Loucy (cell line): ENCODE data around the gene PPFIBP1.
"Not testable (repeated sequence)": the region's sequence is repeated elsewhere in the genome, so short reads cannot be mapped to it uniquely, and the experiment has no call there.

Experiments used
- H2AFZ ChIP-seq: fragments of 200-600 bp; sonication (generic); 2 replicates; pipeline ENCODE4 v1.6.0; 2016; ENCODE audit warnings: antibody characterized with exemption, mild to moderate bottlenecking, low read length, moderate library complexity
- H3F3A ChIP-seq: fragments of 200-600 bp; 2 replicates; pipeline ENCODE4 v1.6.0; 2016; ENCODE audit warnings: antibody characterized with exemption, low read depth, mild to moderate bottlenecking
- H3K27me3 ChIP-seq: fragments of 200-600 bp; sonication (generic); 2 replicates; pipeline ENCODE4 v1.6.1; 2014; ENCODE audit warnings: low read length, mild to moderate bottlenecking; ENCODE audit not compliant: insufficient read depth, poor library complexity, severe bottlenecking
- H3K36me3 ChIP-seq: fragments of 200-600 bp; sonication (generic); 2 replicates; pipeline ENCODE4 v1.6.1; 2016; ENCODE audit warnings: low read length; ENCODE audit not compliant: insufficient read depth
- H3K4me1 ChIP-seq: fragments of 200-600 bp; sonication (generic); 2 replicates; pipeline ENCODE4 v1.5.1; 2014; ENCODE audit warnings: low read length, mild to moderate bottlenecking; ENCODE audit not compliant: insufficient read depth, poor library complexity, severe bottlenecking
- H3K4me2 ChIP-seq: fragments of 200-600 bp; sonication (generic); 2 replicates; pipeline ENCODE4 v1.6.0; 2014; ENCODE audit warnings: antibody characterized with exemption, low read length, low read depth, mild to moderate bottlenecking; ENCODE audit not compliant: poor library complexity, severe bottlenecking
- H3K4me3 ChIP-seq: fragments of 200-600 bp; sonication (generic); 2 replicates; pipeline ENCODE4 v1.5.1; 2014; ENCODE audit warnings: low read length, mild to moderate bottlenecking, mixed read lengths; ENCODE audit not compliant: poor library complexity, severe bottlenecking
- H3K79me2 ChIP-seq: fragments of 200-600 bp; sonication (generic); 2 replicates; pipeline ENCODE4 v1.6.1; 2014; ENCODE audit warnings: low read length; ENCODE audit not compliant: insufficient read depth
- H3K9ac ChIP-seq: fragments of 200-600 bp; sonication (generic); 2 replicates; pipeline ENCODE4 v1.6.0; 2014; ENCODE audit warnings: mild to moderate bottlenecking, low read depth, low read length, moderate library complexity; ENCODE audit not compliant: poor library complexity, severe bottlenecking
- H3K9me2 ChIP-seq: fragments of 200-600 bp; sonication (generic); replicated peaks from 2 replicates; pipeline ENCODE4 v1.6.1; 2016; ENCODE audit warnings: low read depth, low read length, mixed read lengths
- H3K9me3 ChIP-seq: fragments of 200-600 bp; sonication (generic); 2 replicates; pipeline ENCODE4 v1.6.1; 2014; ENCODE audit warnings: mild to moderate bottlenecking, antibody characterized with exemption, low read length, low read depth; ENCODE audit not compliant: insufficient read depth
- H4K20me1 ChIP-seq: fragments of 200-600 bp; sonication (generic); 2 replicates; pipeline ENCODE4 v1.6.0; 2014; ENCODE audit warnings: antibody characterized with exemption, low read length, mild to moderate bottlenecking; ENCODE audit not compliant: insufficient read depth, poor library complexity, severe bottlenecking
- CTCF ChIP-seq: fragments of 200-600 bp; sonication (generic); conservative IDR thresholded peaks from 2 replicates; pipeline ENCODE4 v1.5.1; 2014; ENCODE audit warnings: mild to moderate bottlenecking, antibody characterized with exemption, low read length
- EZH2phosphoT487 ChIP-seq: fragments of 200-600 bp; IDR thresholded peaks from 2 replicates; pipeline ENCODE4 v1.6.1; 2018; ENCODE audit warnings: antibody characterized with exemption, mild to moderate bottlenecking, moderate library complexity, borderline replicate concordance

The PPFIBP1 gene

DNA sequence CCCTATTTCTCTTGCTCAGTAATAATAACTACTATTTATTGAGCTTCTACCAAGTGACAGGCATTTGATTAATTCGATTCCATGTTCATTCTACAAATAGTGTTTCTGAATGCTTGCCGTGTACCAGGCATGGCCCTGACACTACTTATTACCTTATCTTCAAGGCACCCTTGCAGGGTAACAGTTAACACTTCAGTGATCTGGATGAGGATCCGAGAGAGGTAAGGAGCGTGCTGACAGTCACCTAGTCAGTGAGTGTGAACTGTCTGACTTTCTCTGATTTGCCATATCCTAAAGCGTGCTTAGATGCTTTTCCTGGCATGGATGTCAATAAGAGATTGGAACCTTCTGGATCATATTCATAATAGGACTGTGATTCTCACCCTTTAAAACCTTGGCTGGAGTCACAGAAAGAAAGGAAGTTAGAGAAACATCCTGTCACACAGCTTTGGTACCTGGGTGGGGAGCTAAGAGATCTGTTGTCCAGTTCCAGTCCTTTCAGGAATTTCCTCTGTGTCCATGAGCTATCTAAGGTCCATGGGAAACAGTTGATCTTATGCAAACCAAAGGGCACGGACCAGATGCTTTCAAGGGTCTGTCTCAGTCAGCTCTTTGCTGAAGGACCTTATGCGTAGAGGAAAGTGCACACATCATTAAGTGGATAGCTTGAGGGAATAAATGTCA is 54.8 kb downstream of the PPFIBP1 start:
- no peaks in the 10 kb centered on the region for H3K9me2 ChIP-seq
- H3K4me2 ChIP-seq = no peak overlapping the region
- no peak for TF ChIP-seq EZH2phosphoT487
- TF ChIP-seq CTCF = no peak
- H4K20me1 ChIP-seq = no peaks in the 10 kb centered on the region
- peaks cover 21% of the 10 kb centered on the region for H3K4me1 ChIP-seq
- no peaks in the 10 kb centered on the region for H3K27me3 ChIP-seq
- H3K36me3 ChIP-seq = no peaks in the 10 kb centered on the region
- H3F3A ChIP-seq = no peaks in the 10 kb centered on the region
- H3K9ac ChIP-seq = no peak overlapping the region
- H3K9me3 ChIP-seq = no peaks in the 10 kb centered on the region
- H3K4me3 ChIP-seq = no peak overlapping the region
- no peaks in the 10 kb centered on the region for H3K79me2 ChIP-seq
- no peak overlapping the region for H2AFZ ChIP-seq

DNA sequence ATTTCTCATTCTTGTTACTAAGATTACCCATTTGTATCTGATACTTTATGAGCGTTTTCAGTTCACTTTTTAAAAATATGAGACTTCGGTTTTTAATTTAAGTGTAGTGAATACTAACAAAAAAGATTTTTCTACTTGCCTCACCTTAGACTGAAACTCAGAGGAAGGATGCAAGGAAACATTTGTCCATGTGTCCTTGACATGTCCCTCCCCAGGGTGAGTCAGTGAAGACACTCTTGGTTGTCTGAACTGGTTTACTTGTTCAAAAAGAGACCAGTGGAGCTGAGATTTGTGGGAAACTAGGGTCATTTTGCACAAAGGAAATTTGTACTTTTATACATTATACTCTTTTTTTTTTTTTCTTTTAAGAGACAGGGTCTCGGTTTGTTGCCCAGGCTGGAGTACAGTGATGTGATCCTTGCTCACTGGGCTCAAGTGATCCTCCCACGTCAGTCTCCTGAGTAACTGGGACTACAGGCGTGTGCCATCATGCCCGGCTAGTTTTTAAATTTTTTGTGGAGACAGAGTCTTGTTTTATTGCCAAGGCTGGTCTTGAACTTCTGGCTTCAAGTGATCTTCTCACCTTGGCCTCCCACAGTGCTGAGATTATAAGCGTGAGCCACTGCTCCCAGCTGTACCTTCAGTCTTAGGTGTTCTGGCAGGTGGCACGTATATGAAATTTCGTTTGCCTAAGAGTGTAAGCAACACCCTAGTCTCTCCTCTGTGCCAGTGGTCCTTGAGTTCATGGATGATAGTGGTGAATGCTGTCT is 56.7 kb downstream of the PPFIBP1 start:
- Histone ChIP-seq H3K9me3 (no peaks in the 10 kb centered on the region), H3K9ac (no peak overlapping the region), H3K79me2 (no peaks in the 10 kb centered on the region), H3K36me3 (no peaks in the 10 kb centered on the region), H2AFZ (no peak overlapping the region), H3K4me2 (no peak overlapping the region), H3K4me1 (peaks cover 25% of the 10 kb centered on the region), H4K20me1 (no peaks in the 10 kb centered on the region), H3K4me3 (no peak overlapping the region), H3K27me3 (no peaks in the 10 kb centered on the region), H3K9me2 (no peaks in the 10 kb centered on the region), H3F3A (no peaks in the 10 kb centered on the region)
- TF ChIP-seq EZH2phosphoT487 = no peak
- TF ChIP-seq CTCF = no peak

DNA sequence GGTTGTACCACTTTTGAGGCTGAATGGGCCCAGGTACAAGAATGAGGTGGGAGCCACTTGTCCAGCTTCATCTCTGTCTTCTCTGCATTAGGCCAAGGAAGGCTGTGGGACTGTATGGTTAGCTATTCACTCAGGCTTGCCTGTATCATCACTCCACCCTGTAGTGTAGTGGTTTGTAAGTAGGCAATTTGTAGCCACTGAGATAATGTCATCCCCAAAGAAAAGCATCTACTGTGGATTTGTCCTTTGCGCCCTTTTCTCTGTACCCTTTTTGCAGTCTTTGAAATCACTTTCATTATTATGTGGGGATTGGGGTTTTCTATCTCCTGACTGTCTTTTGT is 57.3 kb downstream of the PPFIBP1 start:
- not testable (repeated sequence) for H3K9ac ChIP-seq, H3K4me3 ChIP-seq, H3K9me2 ChIP-seq, H4K20me1 ChIP-seq, H3F3A ChIP-seq, H3K36me3 ChIP-seq, H3K27me3 ChIP-seq, H3K9me3 ChIP-seq, H2AFZ ChIP-seq, H3K79me2 ChIP-seq, H3K4me2 ChIP-seq
- H3K4me1 ChIP-seq = peaks cover 28% of the 10 kb centered on the region

DNA sequence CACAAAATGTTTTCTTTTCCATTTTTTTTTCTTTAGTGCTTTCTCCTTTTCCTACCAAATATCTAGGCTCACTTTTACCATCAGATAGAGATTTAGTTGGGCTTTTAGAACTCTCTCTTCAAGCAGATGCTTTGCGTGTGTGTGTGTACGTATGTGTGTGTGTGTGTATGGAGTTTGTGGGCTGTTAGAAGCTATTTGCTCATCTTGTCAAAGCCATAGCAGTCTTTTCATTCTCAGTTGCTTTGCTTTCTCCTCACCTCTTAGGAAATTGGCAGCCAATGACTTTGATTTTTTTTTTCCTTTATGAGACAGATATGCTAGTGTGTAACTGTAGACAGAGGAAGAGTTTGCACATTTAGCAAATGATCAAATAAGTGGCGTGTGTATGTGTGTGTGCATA is 57.8 kb downstream of the PPFIBP1 start:
- not testable (repeated sequence) for H3K36me3 ChIP-seq, H3K79me2 ChIP-seq, H3K9me2 ChIP-seq, H3K9ac ChIP-seq, H3K4me2 ChIP-seq, H2AFZ ChIP-seq, H3K27me3 ChIP-seq, H3K4me3 ChIP-seq, H4K20me1 ChIP-seq, H3F3A ChIP-seq, H3K9me3 ChIP-seq
- peaks cover 28% of the 10 kb centered on the region for H3K4me1 ChIP-seq

DNA sequence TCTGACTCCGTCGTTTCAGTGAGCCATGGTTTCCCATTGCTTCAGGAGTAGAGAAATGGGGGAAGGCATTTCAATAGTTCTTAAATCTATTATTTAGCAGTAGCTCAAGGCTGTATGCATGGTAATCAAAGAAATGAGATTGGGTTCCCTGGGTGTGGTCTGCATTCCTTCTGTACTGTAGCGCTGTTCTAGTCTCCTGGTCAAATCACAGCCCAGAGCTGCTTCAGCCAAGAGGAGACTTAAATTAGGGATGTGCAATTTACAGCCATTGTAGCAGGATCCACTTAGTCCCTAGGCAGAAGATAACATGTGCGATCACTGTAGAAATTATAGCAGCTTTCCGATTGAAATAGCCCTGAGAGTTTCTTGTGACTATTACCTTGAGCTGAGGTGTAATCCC is 58.4 kb downstream of the PPFIBP1 start:
- not testable (repeated sequence) for H3F3A ChIP-seq, H3K9me2 ChIP-seq

More for the DNA sequence above, 58.4 kb downstream of the PPFIBP1 start:
- H3K4me1 ChIP-seq = peaks cover 28% of the 10 kb centered on the region
- H4K20me1 ChIP-seq, H3K4me3 ChIP-seq, H3K4me2 ChIP-seq, H3K27me3 ChIP-seq, H3K9me3 ChIP-seq, H3K9ac ChIP-seq, H3K36me3 ChIP-seq, H2AFZ ChIP-seq, H3K79me2 ChIP-seq: not testable (repeated sequence)
